SW480 (cell line): Measurements from ENCODE around the gene FNBP1L.

Experiments
- DNase-seq: peaks from one replicate; pipeline ENCODE4 v3.0.0-alpha.2; 2016; ENCODE audit warnings: low spot score

FNBP1L gene

DNA sequence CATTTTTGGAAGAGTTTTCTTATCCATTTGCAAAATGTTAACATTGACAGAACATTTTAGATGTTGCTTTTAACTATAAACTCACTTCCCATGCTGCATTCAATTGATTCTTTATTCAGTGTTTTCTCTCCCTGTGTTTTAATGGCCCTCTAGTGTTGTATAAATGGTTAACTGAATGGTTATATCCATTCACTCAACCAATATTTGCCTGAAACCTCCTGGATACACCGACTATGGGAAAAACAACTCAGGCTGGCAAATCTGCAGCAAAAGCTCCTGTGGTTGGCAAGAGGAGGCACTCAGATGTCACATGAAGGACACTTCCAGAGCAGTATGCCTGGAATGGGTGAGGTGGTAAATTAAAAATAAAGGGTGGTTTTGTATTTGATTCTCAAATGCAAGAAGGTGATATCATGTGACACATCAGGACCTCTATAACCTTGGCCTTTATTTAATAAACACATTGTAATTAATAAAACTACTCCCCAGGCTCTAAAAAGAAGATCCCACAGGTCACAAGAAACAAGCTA, 126.1 kb downstream of the FNBP1L start:
- DNase-seq = no peak

DNA sequence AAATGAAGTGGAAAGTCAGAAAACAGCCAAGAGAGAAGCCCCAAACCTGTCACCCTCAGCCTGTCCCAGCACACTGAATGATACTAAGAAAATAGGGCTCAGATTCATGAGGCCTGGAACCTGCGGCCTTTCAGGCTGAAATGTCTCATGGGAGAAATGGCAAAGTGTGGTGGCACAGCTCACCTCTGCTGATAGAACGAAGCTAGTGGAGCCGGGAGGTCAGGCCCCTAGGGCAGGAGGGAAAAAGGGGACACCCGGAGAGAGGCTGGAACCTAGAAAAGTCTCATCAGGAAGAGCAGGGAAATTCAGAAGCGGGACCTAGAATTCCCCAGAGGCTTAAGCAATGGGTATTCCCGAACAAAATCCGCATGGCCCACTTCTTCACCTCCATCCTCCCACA, 126.6 kb downstream of the FNBP1L start:
- no peak for DNase-seq

DNA sequence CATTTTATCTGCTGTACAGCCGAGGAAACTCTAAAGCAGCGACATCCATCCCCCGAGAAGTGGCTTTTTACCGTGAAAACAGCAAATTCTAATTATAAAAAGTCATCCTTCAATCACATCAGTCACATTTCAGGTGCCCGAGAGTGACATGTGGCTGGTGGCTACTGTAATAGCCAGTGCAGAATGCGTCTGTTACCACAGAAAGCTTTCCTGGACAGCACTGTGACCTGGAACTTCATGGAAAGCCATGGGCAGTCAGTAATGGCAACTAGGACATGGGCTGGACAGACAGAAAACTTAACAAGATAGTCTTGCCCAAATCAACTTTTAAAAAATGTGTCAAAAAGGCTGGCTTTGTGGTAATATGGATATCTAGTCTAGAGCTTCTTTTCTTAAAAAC, 127.1 kb downstream of the FNBP1L start:
- no peak for DNase-seq

GRCh38 chr1:93575621-93576284, 127.8 kb downstream of the FNBP1L start:
- no peak for DNase-seq

DNA sequence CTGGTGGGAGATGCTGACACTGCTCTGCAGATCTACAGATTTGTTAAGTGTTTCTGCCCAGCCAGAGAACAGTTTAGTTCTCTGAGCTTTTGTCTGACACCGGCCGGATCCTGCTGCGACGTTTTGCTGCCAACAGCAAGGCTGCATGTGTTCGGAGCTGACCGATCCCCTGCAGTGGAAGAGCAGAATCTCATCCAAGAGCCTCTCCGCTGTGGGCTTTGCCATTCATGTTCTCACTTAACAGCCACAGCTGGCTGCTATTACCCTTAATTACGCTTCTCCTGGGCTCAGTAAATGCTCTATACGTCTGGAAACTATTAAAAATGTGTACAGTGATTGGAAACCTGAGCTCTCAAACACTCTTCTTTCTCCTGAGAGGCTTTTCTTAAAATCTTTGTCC, 128.4 kb downstream of the FNBP1L start:
- DNase-seq = no peak

GRCh38 chr1:93576746-93577145, 128.8 kb downstream of the FNBP1L start:
- DNase-seq = no peak

GRCh38 chr1:93577536-93578432, 129.9 kb downstream of the FNBP1L start:
- no peak for DNase-seq

DNA sequence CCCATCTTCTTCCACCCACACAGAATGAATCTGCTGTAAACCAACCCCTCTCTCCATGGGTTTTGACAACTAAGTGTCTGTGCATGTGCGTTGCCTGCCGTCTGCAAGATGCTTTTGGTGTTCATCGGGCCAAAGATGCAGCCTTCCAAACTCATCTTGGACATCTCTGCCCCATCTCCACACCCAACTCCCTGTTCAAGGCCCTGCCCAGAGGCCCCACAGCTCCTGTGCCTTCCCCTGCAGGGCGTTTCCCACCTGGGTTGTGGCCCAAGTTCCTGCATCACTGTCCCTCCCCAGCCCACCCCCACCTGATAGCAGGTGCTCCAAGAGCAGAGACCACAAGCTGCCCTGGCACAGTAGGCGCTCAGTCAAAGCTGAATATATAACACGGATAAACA, 130.5 kb downstream of the FNBP1L start:
- no peak for DNase-seq

DNA sequence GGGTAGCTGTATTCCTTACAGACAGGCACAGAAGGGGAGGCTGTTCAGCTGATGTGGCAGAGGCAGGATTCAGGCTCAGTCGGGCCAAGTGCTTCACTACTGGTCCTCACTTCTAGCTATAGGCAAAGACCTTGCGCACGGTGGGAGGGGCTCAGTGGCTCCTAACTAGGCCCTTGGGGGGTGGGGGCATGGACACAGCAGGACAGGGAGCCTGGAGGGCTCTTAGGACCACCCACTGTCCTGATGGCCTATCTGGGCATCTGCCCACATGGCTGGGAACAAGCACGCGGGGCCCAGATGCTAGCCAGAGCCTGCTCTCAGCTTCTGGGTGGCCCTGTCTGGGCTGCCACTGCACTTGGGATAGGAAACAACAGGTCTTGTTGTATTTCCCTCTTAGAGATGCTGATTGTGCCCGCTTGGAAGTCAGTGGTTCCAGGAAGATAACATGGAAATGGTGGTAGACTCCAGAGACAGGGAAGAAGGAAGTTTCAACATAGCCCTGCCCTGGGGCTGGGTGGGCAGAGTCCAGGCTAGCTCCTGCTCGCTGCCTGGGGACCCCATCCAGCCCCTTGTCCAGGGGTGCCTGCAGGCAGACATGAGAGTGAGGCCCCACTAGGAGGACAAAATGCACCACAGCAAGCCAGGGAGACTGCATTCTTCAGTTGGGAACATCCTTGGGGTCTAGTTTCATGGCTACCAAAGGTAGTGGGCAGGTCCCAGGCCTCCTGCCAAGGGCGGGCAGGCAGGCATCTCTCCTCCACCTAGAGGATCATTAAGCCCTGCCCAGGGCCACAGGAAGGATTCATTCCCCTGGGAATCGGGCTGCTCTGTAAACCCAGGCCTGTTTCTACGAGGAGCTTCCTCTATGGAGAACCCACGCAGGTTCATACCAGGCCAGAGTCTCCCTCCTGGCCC, 131.2 kb downstream of the FNBP1L start:
- no peak for DNase-seq

DNA sequence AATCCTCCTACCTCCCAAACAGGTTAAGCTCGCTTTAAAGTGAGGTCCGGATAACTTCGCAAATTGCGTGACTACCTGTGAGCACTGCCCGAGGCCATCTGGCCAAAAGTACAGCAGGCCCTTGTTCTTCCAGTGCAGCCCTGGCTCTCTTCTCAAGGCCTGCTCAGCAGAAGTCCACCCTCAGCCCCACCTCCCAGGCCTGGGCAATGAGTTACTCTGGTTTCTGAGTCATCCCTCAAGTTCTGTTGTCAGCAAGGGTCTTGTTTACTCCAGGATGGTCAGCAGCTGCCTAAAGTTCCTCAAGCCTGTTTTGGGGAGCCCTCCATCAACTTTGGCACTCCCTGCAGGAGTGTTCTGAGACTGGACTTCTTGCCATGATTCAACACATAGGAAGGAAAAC, 132.0 kb downstream of the FNBP1L start:
- no peak for DNase-seq

GRCh38 chr1:93581917-93582850, 134.3 kb downstream of the FNBP1L start:
- DNase-seq = no peak

DNA sequence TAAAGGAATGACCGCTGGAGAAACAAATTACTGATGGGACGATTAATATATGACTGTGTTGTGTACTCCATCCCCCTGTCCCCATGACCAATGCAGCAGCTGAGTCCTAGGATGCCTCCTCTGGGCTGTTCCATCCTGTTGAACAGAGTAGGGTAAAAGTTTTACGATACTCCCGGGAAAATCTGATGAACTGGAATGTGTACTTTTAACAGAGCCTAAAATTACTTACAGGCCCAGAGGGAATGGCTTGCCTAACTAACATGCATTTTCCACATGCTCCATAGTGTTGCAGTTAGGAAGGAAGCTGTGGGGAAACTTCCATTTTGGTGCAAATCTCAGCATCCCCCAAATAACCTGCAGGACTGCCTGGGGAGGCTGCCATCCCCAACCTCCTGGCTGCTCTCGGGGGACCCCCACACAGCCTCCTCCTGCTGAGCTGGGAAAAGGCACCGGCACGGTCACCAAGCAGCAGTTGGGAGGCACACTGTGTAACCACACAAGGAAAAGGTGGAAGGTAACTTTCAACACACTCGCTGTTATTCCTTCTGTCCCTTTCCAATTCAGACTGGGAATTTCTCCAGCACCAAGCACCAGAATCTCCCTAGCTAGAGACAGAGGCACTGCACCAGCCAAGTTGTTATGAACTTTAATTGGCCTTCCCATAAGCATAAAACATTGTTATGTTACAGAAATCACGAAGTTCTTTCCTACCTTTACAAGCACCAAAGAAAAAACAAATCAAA, 136.5 kb downstream of the FNBP1L start:
- no peak for DNase-seq

DNA sequence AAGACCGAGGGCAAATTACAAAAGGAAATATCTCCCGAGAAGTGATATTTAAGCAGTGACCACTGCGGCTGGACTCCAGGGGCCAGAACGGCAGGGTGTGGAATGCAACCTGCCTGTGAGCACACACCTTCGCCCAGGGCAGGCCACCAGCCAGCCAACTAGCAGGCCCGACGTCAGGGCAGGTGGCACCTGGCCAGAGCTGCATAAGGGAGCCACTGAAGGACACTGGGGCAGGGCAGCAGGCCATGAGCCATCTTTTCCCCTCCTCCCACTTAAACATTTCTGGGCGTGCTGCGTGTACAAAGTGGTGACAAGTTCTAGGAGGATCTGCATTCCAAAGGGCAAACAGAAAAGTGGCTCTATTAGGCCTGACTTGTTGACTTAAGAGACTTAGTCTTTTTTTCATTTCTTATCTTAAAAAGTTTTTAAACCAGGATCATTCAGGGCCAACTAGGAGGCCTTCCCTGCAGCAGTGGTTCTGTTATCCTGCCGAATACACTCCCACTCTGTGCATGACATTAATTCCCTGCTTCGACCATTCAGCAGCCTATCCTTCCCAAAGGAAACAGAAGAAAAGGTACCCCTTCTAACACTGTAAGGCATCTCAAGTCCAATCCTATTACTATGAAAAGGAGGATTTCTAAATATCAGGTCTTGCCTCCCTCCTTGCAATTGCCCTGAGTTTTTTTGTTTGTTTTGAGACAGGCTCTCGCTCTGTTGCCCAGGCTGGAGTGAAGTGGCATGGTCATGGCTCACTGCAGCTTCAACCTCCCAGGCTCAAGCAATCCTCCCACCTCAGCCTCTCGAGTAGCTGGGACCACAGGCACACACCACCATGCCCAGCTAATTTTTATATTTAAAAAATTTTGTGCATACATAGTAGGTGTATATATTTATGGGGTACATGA, 137.4 kb downstream of the FNBP1L start:
- peak; percentile 55 for DNase-seq

GRCh38 chr1:93587354-93587753, 139.4 kb downstream of the FNBP1L start:
- no peak for DNase-seq

DNA sequence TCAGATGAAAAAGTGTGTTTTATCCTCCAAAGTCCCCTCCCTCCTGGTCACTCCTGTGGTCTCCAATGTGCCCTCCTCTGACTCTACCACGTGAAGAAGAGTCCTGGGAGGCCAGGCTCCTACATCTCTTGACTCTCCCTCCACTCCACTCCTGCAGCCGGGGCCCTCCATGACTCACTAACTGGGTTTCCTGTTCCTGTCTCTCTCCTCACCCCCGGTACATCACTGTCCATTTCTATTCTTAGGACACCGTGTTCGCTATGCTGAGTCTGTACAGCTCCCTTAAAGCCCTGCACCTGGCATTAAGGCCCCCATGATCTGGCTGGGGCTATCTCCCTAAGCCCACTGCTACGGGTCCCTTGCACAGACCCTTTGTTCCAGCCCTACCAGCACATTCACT, 140.3 kb downstream of the FNBP1L start:
- DNase-seq = no peak

DNA sequence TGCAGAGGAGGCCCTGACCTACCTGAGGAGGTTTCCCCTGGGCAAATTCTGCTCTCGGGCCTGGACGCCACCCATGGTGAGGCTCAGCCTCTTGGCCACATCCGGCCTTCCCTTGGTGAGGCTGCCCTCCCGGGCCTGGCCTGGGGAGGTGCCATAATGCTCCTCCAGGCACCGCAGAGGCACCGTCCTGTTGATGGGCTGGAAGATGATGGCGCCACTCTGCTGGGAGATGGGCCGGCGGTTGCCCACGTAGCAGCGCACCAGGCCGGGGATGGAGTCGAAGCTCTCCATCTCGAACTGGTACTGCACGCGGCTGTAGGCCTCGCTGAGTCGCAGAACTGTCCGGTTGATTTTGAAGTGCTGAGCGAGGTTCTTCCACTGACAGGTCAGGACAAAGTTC, 141.0 kb downstream of the FNBP1L start:
- no peak for DNase-seq

- peak; percentile 69 for DNase-seq
Observed at GRCh38 chr1:93591291-93591675, 143.4 kb downstream of the FNBP1L start.

- peak; percentile 95 for DNase-seq
Observed at GRCh38 chr1:93591676-93592550, 144.0 kb downstream of the FNBP1L start.
